HG02981 (cell line): ENCODE measurements around the gene ACADSB.

ENCODE experiments used
- ATAC-seq: cut with Tn5 transposase; IDR thresholded peaks from one replicate; pipeline ENCODE4 v1.9.1; 2021; ENCODE audit warnings: mild to moderate bottlenecking, moderate library complexity; ENCODE audit not compliant: unreplicated experiment

Gene ACADSB

GRCh38 chr10:123008355-123009104, at the start of gene ACADSB, which contains the start of gene IKZF5:
ACADSB (plus strand) TSS chr10:123009006; CDS start chr10:123009030, 24 bp downstream.
IKZF5 (minus strand) TSS chr10:123008795; CDS start chr10:122998625, 10,170 bp downstream.
- ATAC-seq = peak; percentile 81

DNA sequence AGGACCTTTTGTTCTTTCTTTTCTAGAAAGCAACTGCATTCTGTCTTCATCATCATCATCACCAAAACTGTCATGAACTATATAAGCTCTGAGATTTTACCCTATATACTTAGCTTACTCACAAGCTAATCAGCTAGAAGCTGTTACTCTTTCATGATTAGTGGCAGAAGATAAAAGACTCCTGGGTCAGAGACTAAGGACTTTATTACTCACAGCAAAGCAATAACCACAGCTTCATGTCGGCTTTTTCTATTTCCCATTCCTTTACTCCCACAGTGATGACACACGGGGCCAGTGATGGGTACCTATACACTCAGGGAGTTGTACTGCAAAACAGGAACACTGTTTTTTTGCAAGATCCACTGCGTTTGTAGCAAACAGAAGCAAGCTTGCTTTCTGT, 46.4 kb upstream of the ACADSB start:
- ATAC-seq = no peak

DNA sequence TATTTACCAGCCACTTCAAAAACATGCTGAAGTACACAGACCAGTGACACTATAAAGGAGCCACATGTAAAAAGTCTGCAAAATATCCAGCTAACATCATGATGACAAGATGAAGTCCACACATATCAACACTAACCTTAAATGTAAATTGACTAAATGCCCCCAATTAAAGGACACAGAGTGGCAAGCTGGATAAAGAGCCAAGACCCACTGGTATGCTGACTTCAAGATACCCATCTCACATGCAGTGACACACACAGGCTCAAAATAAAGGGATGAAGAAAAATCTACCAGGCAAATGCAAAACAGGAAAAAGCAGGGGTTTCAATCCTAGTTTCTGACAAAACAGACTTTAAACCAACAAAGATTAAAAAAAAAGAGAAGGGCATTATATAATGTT, 41.9 kb upstream of the ACADSB start:
- no peak for ATAC-seq

GRCh38 chr10:122968698-122969097, 40.1 kb upstream of the ACADSB start:
- ATAC-seq = no peak

DNA sequence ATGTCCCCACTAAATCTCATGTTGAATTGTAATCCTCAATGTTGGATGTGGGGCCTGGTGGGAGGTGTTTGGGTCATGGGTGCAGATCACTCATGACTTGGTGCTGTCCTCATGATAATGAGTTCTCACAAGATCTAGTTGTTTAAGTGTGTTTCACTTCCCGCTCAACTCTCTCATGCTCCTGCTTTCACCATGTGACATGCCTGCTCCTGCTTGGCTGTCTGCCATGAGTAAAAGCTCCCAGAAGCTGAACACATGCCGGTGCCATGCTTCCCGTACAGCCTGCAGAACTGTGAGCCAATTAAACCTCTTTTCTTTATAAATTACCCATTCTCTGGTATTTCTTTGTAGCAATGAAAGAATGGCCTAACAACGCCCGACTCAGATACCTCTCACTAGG, 34.8 kb upstream of the ACADSB start:
- ATAC-seq = no peak

GRCh38 chr10:122974543-122975064, 34.2 kb upstream of the ACADSB start:
- no peak for ATAC-seq

DNA sequence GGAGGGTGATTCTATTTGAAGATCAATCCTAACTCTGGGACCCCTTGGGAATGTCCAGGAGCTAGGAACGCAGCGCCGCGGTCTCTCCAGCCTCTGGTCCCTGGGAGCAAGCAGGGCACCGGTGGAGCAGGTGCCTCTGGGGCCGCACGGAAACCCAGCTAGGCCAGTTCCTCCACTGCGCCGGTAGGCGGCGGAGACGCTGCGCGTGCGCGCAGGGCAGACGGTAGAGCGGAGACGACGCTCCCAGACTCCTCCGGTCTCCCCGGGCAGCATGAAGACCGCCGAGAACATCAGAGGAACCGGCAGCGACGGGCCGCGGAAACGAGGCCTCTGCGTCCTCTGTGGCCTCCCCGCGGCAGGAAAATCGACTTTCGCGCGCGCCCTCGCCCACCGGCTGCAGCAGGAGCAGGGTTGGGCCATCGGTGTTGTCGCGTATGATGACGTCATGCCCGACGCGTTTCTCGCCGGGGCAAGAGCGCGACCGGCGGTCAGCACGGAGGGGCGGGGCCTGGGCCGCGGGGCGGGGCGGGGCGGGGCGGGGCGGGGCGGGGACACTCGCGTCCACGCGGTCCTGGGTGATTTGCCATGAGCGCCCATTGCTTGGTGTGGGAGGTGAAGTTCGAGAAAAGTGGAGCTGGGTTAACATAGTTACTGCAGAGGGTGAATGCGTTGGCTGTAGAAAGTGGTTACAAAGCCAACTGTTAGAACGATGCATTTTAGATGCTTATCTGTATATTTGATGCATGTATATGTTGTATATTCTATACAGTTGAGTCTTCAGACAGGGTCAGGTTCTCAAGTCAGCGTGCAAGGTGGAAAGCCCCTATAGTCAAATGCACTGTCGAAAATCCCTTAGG, 28.4 kb upstream of the ACADSB start, which contains the start of gene PSTK:
Gene PSTK (plus strand): TSS at position 193 of the 857 bp plus-strand sequence. CDS start 79 bp downstream, at position 272.
- peak; percentile 96 for ATAC-seq

DNA sequence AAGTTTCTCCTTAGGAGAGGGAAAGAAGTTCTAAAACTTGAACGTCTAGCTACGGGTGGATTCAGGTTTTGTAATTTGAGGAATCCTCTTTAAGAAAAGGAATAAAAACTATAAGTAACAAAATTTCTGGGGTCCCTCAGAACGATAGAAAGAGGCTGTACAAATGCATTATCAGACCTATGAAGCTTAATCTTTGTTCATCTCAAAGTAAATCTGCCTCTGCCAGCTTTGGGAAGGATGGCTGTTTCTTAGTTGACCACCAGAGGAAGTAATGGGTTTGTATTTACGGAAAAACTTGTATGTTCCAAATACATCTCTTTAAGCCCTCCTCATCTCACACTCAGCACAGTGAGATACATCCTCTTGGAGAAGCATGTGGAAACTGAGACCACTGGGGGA, 27.7 kb upstream of the ACADSB start:
- no peak for ATAC-seq

GRCh38 chr10:122983898-122984297, 24.9 kb upstream of the ACADSB start:
- no peak for ATAC-seq

DNA sequence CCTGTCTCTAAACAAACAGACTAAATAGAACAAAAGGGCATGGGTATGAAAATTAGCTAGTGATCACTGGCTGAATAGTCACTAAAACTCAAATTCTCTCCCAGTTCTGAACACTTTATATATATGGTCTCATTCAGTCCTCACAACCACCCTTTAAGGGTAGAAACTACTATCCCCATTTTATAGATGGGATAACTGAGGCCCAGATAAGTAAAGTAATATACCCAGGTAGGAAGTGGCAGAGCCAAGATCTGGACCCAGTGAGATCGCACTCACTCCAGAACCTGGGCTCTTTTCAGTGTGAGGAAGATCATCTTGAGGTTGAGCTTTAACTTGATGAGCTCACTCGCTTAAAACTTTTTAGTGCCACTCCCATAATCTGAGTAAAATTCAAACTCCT, 24.1 kb upstream of the ACADSB start:
- ATAC-seq = no peak

DNA sequence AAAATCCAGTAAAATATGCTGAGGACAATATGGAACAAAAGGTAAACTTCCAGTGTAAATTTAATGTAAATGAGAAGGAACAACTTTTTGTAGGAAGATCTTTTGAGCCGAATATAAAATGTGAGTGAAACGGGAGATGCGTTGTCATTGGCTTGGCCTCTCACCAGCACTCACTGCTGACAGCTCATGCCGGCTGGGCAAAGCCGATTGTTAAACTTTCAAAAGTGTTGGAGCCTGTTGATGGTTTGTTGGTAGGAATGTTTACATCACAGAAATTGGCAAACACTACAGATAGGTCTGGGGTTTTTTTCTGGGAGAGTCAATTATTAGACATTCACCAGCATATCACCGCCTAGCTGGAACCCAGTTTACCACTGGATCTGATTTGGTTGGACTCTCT, 22.5 kb upstream of the ACADSB start:
- no peak for ATAC-seq

GRCh38 chr10:122988501-122988900, 20.3 kb upstream of the ACADSB start:
- no peak for ATAC-seq

DNA sequence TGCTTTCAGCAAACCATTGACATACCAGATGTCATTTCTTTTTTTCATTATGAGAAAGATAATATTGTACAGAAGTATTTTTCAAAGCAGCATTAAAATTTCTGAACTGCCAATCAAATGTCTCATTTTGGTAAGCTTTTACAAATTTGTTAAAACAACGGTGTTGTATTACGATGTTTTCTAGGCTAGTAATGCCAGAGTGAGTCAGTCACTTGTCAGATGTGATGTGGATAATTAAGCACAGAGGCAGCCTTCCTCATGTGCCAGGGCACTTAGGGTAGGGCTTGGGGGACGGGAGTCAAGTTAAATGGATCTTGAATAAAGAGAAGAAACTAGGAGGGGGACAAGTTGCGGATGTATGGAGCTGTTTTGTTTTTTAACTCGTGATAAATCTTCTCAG, 18.5 kb upstream of the ACADSB start:
- ATAC-seq = no peak

DNA sequence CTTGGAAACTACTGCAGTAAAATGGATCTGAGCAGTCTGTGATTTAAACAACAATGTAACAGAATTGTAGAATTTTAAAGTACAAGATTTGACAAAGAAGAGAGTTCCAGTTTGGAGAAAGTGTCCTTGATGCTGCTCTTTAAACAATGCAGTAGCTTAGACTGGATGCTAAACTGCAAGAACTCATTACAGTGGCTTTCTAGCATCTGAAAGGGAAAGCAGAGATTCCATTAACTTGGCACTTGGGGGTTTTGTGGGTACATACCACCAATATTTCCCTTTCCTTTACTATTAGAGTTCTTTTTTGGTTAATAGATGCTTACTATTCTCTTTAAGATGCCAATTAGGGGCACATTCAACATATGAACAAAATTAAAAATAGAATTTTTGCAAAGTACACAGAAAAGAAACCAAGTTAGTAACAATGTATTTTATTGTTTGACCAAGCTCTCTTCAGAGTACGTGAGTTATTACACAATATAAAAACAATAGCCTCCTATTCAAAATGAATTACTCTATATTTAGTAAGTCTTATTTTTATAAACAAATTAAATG, 16.7 kb upstream of the ACADSB start:
- ATAC-seq = no peak

DNA sequence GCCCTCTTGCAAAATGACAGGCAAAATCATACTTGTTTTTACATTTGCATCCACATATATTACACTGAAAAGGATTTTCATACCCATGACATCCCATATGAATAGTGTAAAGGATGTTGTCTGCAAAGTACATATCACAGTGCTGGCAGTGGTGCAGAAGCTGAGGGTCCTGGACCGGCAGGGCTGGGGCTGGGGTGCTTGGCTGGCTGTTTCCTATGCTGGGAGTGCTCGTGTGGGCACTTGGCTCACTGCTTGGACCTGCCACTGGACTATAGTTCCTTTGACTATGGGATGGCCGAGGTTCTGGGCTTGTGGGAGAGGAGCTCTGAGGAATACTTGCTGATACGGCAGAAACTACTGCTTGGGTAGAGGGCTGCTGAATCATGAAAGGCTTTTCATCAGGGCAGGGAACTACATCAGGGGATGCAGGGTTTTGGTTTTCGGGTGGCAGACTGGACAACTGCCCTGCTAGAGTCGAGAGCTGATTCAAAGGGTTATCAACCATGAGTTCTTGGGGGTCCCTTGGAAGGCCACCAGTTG, 14.9 kb upstream of the ACADSB start:
- no peak for ATAC-seq

DNA sequence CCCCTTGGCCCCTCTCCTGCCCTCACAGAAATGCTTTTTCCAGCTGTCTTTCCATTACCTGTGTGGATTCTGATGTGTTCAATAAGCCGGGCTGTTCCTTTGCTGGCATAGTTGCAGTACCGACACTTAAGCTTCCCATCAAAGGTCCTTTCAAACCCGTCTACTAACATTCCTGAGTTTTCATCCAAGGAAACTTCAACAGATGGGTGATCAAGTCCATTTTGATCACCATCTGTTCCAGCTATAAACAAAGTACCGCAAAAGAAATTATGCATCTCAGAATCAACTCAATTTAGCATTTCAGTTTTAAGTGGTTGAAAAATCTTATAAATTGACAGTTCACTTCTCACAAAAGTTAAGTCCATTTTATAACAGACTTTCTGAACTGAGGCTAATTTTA, 12.9 kb upstream of the ACADSB start:
- ATAC-seq = no peak

DNA sequence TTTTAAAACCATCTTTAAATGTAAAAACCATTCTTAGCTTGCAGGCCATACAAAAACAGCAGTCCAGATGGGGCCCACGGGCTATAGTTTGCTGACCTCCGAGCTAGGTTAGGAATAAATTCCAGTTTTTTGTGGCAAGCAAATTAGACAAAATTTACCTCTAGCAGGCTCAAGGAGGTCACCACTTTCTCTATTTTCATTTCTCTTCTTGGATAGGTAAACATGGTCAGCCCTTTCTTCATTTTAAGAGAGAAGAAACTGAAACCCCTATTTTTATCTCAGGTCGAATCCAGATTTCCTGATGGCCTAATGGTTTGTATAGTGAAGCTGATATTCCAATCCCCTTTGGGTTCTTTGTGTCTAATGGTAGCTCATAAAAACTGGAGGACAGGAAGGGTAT, 10.9 kb upstream of the ACADSB start:
- no peak for ATAC-seq

DNA sequence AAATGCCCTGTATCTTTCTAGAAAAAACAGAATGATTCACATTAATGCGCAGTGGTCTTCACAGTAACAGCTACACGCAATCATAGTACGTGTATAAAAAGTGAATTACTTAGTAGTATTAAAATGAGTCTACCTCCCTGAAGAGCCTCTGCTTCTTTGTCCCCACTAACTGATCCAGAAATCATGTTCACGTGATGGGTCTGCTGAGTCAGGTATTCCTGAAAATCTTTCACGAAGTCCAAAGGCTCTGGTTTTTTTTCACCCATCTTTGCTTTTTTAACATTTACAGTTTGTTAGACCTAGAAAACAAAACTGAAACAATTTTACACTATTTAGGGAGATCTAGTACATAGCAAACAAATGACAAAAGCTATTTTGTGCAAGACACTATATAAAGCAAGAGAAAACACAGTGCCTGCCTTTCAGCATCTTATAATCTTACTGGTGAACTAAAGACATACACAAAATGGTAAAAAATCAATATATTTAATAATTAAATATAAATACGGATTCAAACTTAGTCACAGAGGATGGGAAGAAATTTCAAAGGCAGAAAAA, 10.4 kb upstream of the ACADSB start:
- ATAC-seq = no peak

- ATAC-seq = no peak
Observed at GRCh38 chr10:122998934-122999333, 9.9 kb upstream of the ACADSB start.

GRCh38 chr10:122999347-122999746, 9.5 kb upstream of the ACADSB start:
- ATAC-seq = no peak

GRCh38 chr10:123000155-123000554, 8.7 kb upstream of the ACADSB start:
- no peak for ATAC-seq
